GM18505 (cell line): Measurements from ENCODE around the gene PIEZO2.

ENCODE experiments used
- ATAC-seq: cut with Tn5 transposase; IDR thresholded peaks from one replicate; pipeline ENCODE4 v1.9.1; 2021; ENCODE audit not compliant: unreplicated experiment
- POLR2A ChIP-seq: IDR thresholded peaks from 4 replicates; pipeline ENCODE4 v1.6.1; 2011; ENCODE audit warnings: borderline replicate concordance; ENCODE audit not compliant: insufficient read depth, insufficient read length; ENCODE audit errors: extremely low read depth

PIEZO2 gene

DNA sequence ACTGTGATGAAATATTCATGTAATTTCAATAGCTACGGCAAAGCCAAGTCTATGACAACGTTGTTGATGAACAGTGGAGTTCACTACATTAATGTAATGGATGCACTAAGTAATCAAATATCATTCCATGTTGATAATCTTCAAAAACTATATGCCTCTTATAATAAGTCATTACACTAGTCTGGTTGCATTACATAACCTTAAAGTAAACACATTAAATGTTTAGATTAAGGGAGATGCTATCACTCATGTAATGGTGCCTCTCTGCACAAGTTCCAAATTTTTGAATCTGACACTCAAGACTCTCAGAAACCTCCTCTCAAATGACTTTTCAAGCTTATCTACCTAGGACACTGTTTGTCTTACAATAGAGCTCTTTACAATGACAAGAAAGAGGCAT is 35.4 kb downstream of the PIEZO2 start:
- no peak for ATAC-seq
- TF ChIP-seq POLR2A: no peak

DNA sequence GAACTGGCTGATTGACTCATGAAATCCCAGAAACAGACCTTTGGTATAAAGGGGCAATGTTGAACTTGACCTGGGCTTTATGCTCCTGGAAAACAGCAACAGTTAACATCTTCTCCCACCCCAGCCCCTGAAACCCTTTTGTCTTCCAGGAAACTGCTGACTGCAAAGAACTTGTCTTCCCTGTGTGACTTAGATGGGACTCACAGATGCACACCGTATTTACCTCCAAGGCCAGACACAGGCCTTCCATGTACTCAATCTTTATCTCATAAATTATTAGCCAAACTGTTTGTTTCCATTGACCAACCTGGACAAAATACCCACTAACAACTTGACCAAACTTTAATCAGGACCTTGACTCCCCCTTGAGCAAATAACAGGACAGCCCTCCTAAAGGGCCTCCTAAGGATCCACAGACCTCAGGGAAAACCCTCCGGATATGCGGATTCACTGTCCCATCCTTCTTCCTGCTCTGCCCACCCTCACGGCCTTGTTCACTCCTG is 36.3 kb downstream of the PIEZO2 start:
- no peak for ATAC-seq
- TF ChIP-seq POLR2A: no peak

DNA sequence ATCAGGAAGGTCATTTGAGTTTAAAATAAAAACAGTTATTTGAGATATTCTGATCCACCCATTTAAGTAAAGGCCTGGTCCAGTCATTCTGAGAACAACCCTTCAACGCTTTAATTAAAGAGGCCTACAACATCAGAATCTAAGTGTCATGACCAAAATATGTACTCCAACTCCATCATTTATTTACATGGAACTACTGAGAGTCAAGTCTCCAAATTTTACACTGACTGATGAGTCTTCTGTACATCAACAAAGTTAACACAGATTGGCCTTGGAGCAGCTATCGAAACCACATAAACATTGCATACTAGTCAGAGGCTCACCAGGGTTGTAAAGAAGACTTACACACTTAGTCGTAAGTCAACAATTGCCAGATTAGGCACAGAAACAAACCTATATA is 37.1 kb downstream of the PIEZO2 start:
- no peak for TF ChIP-seq POLR2A
- no peak for ATAC-seq

DNA sequence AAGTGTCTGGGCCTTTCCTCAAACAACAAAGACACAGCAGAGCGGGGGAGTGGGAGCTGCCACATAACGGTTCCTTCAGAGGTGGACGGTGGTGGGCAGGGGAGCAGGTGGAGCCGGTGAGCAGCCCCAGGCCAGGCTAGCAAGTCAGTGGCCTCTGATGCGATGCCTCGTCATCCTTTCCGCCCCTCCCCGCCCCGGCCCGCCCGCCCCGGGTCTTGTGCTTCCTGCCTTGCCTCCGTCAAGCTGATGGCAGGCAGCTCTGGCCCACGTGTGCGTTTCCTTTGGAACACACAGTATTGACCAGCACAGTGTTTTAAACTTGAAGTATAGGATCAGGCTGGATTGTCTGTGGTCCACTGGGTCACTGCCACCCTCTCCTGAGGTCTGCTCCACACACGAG is 38.9 kb downstream of the PIEZO2 start:
- no peak for ATAC-seq
- TF ChIP-seq POLR2A: no peak

DNA sequence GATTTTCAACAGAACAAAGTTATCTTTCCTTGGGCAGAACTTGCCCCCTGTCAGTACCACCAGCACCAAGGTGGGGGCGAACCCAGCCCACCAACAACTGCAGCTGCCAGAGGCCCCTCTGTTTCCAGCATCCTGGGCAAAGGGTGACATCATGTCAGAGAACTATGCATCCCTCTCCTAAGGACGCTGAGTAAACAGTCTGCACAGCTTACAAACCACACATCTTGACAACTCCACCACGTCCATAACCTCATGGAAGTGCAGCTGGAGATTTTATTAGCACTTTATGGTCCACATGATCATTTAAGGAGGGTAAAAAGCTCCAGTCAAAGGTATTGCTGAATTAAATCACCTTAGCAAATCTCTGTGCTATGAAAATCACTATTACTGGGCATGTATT is 40.4 kb downstream of the PIEZO2 start:
- ATAC-seq: no peak

DNA sequence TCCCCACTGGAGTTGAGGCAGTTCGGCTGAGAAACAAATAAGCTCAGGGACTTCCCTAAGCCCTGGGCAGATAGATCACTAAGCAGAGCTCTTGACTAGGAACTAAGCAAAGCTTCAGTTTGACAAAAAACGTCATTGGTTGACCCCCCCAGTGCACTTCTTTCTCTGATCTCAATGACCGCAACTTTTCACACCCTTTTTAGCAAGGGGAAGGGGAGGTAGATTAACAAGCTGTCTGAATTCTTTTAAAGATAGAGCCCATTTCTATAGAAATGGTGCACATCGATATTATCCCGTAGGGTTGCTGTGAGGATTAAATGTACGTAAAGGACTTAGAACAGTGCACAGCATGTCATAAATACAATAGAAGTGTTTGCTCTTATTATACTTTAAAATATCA is 42.5 kb downstream of the PIEZO2 start:
- no peak for TF ChIP-seq POLR2A
- ATAC-seq: no peak

More for the DNA sequence above, 40.4 kb downstream of the PIEZO2 start:
- TF ChIP-seq POLR2A: no peak

DNA sequence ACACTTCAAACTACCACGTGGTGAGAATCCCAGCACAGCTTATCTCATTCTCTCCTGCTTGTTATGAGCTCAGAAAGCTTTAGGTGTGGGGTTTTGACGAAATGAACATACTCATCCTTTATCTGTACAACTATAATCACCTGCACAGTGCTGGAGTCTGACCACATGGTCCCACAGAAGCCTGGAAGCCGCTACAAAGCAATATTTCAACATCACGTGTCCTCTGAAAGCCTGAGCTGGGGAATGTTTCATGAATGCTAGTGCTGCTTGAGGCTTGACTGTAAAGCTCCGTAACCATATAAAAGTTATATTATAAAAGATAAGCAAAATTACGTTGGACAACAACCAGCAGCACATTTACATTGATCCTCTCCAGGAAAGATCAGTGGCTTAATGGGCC is 43.9 kb downstream of the PIEZO2 start:
- TF ChIP-seq POLR2A: no peak
- no peak for ATAC-seq

DNA sequence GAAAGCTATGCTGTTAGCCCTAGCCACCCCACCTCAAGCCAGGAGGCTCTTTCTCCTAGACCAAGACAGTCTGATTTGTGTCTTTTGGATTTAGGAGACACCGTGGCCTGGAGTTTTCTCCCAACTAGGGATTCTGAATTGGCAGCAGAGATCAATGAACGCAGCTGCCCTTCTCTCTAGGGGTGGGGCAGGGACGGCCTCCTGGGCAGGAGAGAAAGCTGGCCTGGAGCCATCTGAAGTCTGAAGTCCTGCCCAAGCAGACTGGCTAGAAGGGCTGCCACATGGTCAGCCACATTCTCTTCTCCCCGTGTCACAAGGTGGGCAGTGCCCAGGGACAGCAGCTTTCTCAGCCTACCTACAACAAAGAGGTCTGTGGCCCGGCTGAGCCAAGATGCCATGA is 45.1 kb downstream of the PIEZO2 start:
- TF ChIP-seq POLR2A: no peak
- no peak for ATAC-seq

DNA sequence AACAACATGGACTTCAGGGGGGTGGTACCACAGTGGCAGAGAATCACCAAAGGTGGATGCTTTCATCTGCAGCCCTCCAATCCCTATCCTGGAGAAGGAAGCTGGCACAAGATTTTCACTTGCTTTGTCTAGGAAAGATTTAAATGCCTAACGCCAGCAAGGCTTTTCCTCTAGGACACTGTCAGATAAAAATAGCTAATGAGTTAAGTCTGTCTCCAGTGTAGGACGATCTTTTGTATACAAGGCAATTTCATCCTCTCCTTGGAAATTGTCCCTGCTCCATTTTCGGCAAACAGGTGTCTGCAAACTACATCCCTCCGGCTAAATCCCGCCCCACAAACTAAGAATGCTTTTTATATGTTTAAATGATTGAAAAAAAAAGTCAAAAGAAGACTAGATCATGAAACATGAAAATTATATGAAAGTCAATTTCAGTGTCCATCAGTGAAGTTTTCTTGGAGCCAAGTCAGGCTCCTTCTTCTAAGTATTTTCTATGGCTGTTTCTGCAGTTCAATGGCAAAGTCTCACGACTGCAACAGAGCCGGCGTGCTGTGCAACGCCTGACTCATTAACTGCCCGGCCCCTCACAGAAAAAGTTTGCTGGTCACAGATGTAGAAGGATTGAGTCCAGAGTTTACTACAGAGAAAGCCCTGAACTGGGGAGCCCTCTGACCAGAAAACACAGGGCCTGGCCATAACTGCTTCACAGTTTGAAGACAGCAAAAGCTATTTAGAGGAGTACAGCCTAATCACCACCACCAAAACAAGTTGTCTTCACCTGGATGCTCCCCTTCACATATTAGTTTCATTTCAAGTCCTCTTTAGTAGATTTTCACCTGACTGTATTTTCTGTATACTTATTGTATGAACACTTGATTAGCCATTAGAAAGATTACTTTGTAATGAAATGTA is 52.3 kb downstream of the PIEZO2 start:
- no peak for TF ChIP-seq POLR2A
- ATAC-seq: no peak

DNA sequence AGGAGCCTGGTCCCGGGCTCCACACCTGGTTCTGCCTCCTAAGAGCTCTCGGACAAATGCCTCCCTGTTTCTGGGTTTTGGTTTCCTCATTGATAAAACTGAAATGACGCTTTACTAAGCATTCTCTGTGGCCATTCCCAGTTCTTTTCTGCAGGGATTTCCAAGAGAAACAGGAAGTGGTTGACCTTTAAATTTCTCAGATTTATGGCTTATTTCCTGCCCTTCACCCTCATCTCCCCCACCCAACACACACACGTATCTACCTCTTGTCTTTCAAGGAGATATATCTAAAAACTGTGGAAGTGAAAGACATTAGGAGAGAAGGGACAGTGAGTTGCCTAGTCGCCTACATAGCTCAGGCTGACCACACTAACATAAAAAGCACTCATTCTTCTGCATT is 53.0 kb downstream of the PIEZO2 start:
- no peak for ATAC-seq

DNA sequence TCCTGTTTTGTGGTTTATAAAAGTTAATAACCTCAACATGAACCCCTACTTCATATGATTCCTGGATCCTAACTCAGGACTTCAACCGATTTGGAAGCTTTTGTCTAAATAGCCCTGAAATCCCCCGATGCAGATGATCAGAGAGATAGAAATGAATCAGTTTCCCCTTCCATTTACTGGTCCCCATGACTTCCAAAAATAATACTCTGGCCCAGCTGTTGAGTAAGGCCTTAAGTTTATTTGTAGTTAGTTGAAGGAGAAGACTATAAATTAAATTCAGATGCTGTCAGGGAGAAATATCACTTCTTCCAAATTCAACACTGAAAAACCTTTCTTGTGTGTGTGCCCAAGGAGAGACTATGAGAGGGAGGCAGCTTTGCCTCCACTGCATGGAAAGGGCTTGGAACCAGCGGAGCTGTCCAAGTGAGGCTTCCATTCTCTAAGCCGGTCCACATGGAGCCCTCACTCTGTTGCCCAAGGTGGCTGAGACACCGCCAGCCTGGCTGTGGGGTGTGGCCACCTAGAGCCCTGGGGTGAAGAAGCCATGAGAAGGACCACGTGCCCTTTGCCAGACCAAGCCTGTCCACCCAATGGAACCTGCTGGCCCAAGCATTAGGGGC is 53.6 kb downstream of the PIEZO2 start:
- ATAC-seq: no peak
- TF ChIP-seq POLR2A: no peak

More for the DNA sequence above, 53.0 kb downstream of the PIEZO2 start:
- no peak for TF ChIP-seq POLR2A

DNA sequence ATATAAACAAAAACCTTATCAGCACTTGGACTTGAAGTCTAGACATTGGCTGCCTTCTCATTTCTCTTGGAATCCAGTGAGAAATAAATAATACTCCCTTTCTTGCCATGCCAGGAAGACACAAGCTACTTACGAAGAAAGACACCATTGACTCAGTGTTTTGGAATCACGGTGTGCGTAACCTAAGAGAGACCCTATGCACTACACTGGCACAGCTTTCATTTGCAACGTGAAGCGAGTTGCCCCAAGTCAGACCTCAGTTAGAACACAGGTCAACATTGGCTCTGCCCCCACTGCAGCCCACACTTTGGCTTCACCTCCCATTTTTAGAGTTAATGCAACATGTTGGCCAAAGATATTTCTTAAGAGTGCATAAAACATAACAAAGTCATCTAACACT is 54.2 kb downstream of the PIEZO2 start:
- ATAC-seq: no peak
- TF ChIP-seq POLR2A: no peak

DNA sequence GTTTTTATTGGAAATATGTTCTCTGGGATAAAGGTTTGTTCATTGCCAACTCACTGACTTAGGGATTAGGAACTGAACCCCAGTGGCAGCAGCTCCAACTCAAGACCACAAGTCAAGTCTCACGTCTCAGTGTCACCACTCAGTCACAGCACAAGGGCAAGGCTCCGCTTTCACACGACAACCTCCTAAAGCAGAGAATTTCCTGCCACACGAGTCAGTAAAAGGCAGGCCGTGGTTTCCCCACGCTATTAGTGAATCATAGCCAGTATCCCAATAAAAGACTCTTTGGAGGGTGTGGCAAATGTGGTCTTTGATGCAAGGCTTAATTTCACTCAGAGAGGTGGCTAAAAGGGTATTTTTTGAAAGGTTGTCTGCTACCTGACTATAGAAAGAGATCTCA is 57.6 kb downstream of the PIEZO2 start:
- no peak for ATAC-seq
- no peak for TF ChIP-seq POLR2A
